ENCODE data around the gene SIGLEC5. TPM values are rescaled to one million over a fixed set of nuclear protein-coding genes. Genes with fewer than 3 reads are reported as not detected.
"Not testable (repeated sequence)": the region's sequence is repeated elsewhere in the genome, so short reads cannot be mapped to it uniquely, and the experiment has no call there.

The SIGLEC5 gene
- total RNA-seq, 1 donor from 2014 or later: not detected

DNA sequence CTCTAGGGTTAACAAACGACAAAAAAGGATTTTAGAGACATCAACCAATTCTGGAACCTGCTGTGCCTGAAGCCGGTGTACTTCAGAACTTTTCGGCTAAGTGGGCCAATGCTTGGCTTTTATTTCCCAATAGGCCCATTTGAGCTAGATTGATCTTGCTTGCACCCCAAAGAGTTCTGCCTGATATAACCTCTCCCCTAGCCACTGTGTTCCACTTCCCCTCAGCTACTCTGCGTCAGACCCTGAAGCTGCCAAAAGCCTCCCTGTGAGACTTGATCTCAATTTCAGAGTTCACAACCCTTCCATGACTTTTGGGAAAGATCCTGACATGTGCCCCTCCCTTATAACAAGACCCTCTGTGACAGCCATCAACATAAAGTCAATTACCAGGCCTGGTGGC, 22.1 kb upstream of the SIGLEC5 start:
- H3K4me3 Mint-ChIP-seq (ENCODE audit: unreplicated experiment): no peak overlapping the region
- no peak for TF ChIP-seq CTCF (IDR thresholded peaks at IDR 0.05; ENCODE audit: unreplicated experiment)
- H3K36me3 Mint-ChIP-seq (ENCODE audit: low read depth, unreplicated experiment): no peaks in the 10 kb centered on the region
- H3K27me3 Mint-ChIP-seq (ENCODE audit: unreplicated experiment): no peaks in the 10 kb centered on the region
- no peak for DNase-seq (ENCODE audit: low spot score)
- H3K9me3 Mint-ChIP-seq (ENCODE audit: unreplicated experiment): peaks cover 7% of the 10 kb centered on the region
- peaks cover 2% of the 10 kb centered on the region for H3K4me1 Mint-ChIP-seq (ENCODE audit: unreplicated experiment)
- H3K27ac Mint-ChIP-seq (ENCODE audit: unreplicated experiment): no peak overlapping the region

GRCh38 chr19:51651216-51651846, 21.1 kb upstream of the SIGLEC5 start:
- DNase-seq (ENCODE audit: low spot score): no peak
- H3K4me1 Mint-ChIP-seq (ENCODE audit: unreplicated experiment): no peaks in the 10 kb centered on the region
- no peak overlapping the region for H3K27ac Mint-ChIP-seq (ENCODE audit: unreplicated experiment)
- no peak overlapping the region for H3K4me3 Mint-ChIP-seq (ENCODE audit: unreplicated experiment)
- no peaks in the 10 kb centered on the region for H3K36me3 Mint-ChIP-seq (ENCODE audit: low read depth, unreplicated experiment)
- no peaks in the 10 kb centered on the region for H3K27me3 Mint-ChIP-seq (ENCODE audit: unreplicated experiment)
- H3K9me3 Mint-ChIP-seq (ENCODE audit: unreplicated experiment): peaks cover 7% of the 10 kb centered on the region
- TF ChIP-seq CTCF (IDR thresholded peaks at IDR 0.05; ENCODE audit: unreplicated experiment): no peak

DNA sequence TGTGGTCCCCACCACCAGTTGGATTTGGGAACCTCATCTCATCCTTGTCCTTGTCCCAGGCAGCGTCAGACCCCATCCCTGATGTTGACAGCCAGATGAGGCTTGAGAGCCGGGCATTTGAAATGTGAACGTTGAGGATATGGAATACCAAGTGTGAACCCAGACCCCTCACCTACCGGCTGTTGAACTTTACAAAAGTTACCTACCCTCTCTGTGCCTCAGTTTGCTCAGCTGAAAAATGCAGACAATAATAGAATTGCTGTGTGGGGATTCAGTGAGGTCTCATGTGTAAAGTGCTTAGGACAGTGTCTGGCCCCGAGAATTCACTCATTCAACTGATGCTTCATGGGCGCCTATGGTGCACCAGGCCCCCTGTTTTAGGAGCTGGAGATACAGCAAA, 17.1 kb upstream of the SIGLEC5 start:
- DNase-seq (ENCODE audit: low spot score): no peak
- H3K36me3 Mint-ChIP-seq (ENCODE audit: low read depth, unreplicated experiment): peaks cover 6% of the 10 kb centered on the region
- H3K27ac Mint-ChIP-seq (ENCODE audit: unreplicated experiment): no peak overlapping the region
- no peaks in the 10 kb centered on the region for H3K4me1 Mint-ChIP-seq (ENCODE audit: unreplicated experiment)
- H3K9me3 Mint-ChIP-seq (ENCODE audit: unreplicated experiment): peaks cover 7% of the 10 kb centered on the region
- H3K27me3 Mint-ChIP-seq (ENCODE audit: unreplicated experiment): peaks cover 2% of the 10 kb centered on the region
- no peak overlapping the region for H3K4me3 Mint-ChIP-seq (ENCODE audit: unreplicated experiment)
- TF ChIP-seq CTCF (IDR thresholded peaks at IDR 0.05; ENCODE audit: unreplicated experiment): no peak

GRCh38 chr19:51646730-51647129, 16.5 kb upstream of the SIGLEC5 start, which contains the start of gene SIGLEC14:
TSS of gene SIGLEC14 (minus strand) at chr19:51646825. CDS start at chr19:51646759, 66 bp downstream.
- not testable (repeated sequence) for H3K9me3 Mint-ChIP-seq (ENCODE audit: unreplicated experiment); DNase-seq (ENCODE audit: low spot score); H3K27ac Mint-ChIP-seq (ENCODE audit: unreplicated experiment); H3K4me3 Mint-ChIP-seq (ENCODE audit: unreplicated experiment); H3K36me3 Mint-ChIP-seq (ENCODE audit: low read depth, unreplicated experiment); H3K27me3 Mint-ChIP-seq (ENCODE audit: unreplicated experiment); H3K4me1 Mint-ChIP-seq (ENCODE audit: unreplicated experiment)

DNA sequence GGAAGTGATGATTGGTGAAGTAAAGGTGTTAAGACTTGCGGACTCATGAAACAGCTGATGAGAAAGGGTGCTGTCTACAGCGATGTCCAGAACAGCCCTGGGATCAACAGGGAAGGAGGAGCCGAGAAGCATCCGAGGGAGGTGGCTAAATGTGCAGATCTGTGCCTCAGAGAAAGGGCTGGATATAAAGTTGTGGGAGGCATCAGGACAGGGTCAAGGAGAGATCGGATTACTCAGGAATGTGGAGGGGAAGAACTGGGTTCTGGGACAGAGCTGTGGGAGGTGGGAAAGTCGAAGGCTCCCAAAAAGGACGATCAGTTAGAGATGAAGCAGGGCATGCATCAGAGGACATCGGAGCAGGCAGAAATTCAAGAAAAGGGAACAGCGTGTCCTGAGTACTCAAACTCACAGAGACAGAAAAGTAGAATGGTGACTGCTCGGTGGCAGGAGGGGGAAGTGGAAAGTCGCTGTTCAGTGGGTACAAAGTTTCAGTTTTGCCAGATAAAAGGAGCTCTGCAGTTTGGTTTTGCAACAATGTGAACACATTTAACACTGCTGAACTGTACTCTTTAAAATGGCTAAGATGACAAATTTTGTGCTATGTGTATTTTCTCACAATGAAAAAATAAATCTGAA, 14.6 kb upstream of the SIGLEC5 start:
- no peak for TF ChIP-seq CTCF (IDR thresholded peaks at IDR 0.05; ENCODE audit: unreplicated experiment)
- Mint-ChIP-seq H3K27me3 (ENCODE audit: unreplicated experiment) (peaks cover 2% of the 10 kb centered on the region), H3K27ac (ENCODE audit: unreplicated experiment) (peak overlapping the region; percentile 28), H3K4me3 (ENCODE audit: unreplicated experiment) (no peak overlapping the region), H3K4me1 (ENCODE audit: unreplicated experiment) (no peaks in the 10 kb centered on the region), H3K9me3 (ENCODE audit: unreplicated experiment) (peaks cover 12% of the 10 kb centered on the region), H3K36me3 (ENCODE audit: low read depth, unreplicated experiment) (peaks cover 6% of the 10 kb centered on the region)
- DNase-seq (ENCODE audit: low spot score): no peak

All from endothelial cell (in vitro differentiated cells).